WI38 (cell line): Measurements from ENCODE around the gene TMEM120B.
"Not testable (repeated sequence)": the region's sequence is repeated elsewhere in the genome, so short reads cannot be mapped to it uniquely, and the experiment has no call there.

ENCODE experiments used
- H3K4me3 ChIP-seq: 2 replicates; pipeline ENCODE4 v1.5.1; 2011; ENCODE audit warnings: low read depth, mild to moderate bottlenecking, control low read depth, low read length
- CTCF ChIP-seq: IDR thresholded peaks from 2 replicates; pipeline ENCODE4 v1.5.1; 2012; ENCODE audit warnings: low read depth, mild to moderate bottlenecking, control low read depth, low read length

Gene TMEM120B

GRCh38 chr12:121678305-121678704 lies 34.2 kb upstream of the TMEM120B start:
- no peak for TF ChIP-seq CTCF
- H3K4me3 ChIP-seq: no peak overlapping the region

- TF ChIP-seq CTCF: no peak
- H3K4me3 ChIP-seq: no peak overlapping the region
Observed at GRCh38 chr12:121678716-121679300, 33.7 kb upstream of the TMEM120B start.

GRCh38 chr12:121679661-121680197 lies 32.8 kb upstream of the TMEM120B start:
- not testable (repeated sequence) for H3K4me3 ChIP-seq

GRCh38 chr12:121688966-121689365 lies 23.6 kb upstream of the TMEM120B start:
- TF ChIP-seq CTCF: no peak
- no peak overlapping the region for H3K4me3 ChIP-seq

GRCh38 chr12:121689430-121689829 lies 23.1 kb upstream of the TMEM120B start:
- H3K4me3 ChIP-seq: no peak overlapping the region
- TF ChIP-seq CTCF: no peak

GRCh38 chr12:121692744-121693143 lies 19.8 kb upstream of the TMEM120B start:
- not testable (repeated sequence) for H3K4me3 ChIP-seq

GRCh38 chr12:121693155-121693687 lies 19.3 kb upstream of the TMEM120B start:
- no peak for TF ChIP-seq CTCF
- no peak overlapping the region for H3K4me3 ChIP-seq

GRCh38 chr12:121697093-121697698 lies 15.4 kb upstream of the TMEM120B start:
- TF ChIP-seq CTCF: no peak
- no peak overlapping the region for H3K4me3 ChIP-seq

- H3K4me3 ChIP-seq: not testable (repeated sequence)
Observed at GRCh38 chr12:121697861-121698260, 14.7 kb upstream of the TMEM120B start.
